HuH-7.5 (cell line): ENCODE measurements around the gene AVP.

Experiments used
- DNase-seq: peaks from one replicate; pipeline ENCODE4 v3.0.0; 2011; ENCODE audit warnings: low spot score

AVP gene

GRCh38 chr20:3047486-3048419 lies 36.8 kb downstream of the AVP start:
- no peak for DNase-seq

DNA sequence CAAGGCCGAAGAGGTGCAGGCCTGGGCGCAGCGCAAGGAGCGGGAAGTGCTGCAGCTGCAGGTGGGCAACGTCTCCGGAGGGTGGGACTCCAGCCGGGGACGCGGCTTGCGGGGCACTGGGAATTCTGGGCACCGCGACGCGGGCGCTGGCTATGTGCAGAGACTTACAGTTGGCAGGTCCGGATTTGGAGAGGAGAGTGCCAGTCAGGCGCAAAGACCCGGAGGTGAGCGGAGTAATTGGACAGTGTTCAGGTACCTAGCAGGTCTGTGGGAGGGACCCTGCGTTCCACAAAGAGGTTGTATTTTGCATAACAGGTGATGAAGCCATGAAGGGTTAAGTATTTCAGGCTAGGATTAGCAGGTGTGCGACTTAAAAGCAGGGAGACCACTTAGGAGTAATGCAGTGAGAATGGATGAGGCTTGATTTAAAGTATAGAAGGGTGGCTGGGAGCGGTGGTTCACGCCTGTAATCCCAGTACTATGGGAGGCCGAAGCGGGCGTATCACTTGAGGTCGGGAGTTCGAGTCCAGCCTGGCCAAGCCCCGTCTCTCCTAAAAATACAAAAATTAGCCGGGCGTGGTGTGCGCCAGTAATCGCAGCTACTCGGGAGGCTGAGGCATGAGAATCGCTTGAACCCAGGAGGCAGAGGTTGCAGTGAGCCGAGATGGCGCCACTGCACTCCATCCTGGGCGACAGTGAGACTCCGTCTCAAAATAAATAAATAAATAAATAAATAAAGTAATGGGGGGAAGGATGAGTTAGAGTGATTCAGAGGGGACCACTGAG lies 37.7 kb downstream of the AVP start:
- DNase-seq: no peak

- peak; percentile 96 for DNase-seq
Observed at GRCh38 chr20:3045816-3046676, 38.5 kb downstream of the AVP start, which contains the start of gene MRPS26. Gene MRPS26, plus strand, starts transcription at chr20:3046052. Its CDS starts 17 bp downstream, at chr20:3046069.

DNA sequence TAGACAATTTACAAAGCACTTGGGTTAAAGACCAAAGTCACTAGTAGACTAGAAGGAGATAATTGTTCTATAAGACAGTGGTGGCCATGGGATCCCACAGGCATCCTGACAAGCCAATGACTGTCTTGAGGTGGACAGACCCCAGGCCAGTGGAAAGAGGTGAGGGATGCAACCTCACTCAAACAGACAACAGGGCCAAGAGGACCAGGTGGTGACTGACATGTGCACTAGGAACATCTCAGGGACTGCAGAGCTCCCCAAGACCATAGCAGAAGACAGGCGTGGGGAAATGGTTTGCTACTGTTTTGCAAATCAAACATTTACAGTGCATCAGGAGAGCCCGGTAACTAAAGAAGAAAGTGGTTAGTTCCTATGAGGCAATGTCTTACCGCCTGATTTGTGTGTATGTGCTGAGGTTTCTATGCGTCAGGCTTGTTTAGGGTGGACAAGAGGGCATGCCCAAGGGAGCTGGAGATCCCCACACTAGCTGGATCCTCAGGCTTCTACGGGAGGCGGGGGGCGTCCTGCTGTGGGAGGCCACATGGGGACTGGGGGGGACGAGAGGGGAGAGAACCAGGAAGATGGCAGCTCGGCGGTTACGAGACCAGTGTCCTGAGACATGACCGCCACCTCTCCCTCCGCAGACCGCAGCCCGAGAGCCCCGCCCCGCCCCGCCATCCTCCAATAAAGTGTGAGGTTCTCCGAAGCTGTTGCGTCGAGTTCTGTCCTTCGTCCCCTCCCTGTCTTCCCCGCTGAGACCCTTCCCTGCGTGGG lies 39.3 kb downstream of the AVP start:
- peak; percentile 89 for DNase-seq

GRCh38 chr20:3044336-3044965 lies 40.1 kb downstream of the AVP start:
- no peak for DNase-seq

GRCh38 chr20:3043322-3043721 lies 41.2 kb downstream of the AVP start, which contains the start of gene GNRH2:
Gene GNRH2, plus strand, starts transcription at chr20:3043622. Its CDS starts 793 bp downstream, at chr20:3044415.
- no peak for DNase-seq

DNA sequence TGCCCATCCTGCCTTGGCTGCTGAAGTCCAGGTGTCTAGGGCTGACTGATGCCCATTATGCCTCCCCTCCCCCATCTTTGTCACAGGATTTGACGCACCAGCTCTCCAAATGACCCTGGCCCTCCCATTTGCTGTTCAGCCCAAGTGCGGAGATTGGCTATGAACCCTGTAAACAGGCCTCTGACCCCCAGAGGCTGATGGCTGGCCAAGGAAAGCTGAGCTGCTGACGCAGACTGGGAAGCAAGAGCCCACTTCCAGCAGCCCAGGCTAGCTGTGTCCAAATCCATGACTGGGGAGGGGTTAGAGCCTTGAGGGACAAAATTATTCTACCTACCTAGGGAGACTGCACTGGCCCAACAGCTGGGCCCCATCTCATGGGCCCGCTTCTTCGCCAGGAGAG lies 41.9 kb downstream of the AVP start:
- no peak for DNase-seq

- DNase-seq: no peak
Observed at GRCh38 chr20:3041854-3042409, 42.6 kb downstream of the AVP start.

GRCh38 chr20:3040086-3040485 lies 44.4 kb downstream of the AVP start:
- no peak for DNase-seq

GRCh38 chr20:3039426-3039825 lies 45.1 kb downstream of the AVP start:
- no peak for DNase-seq

DNA sequence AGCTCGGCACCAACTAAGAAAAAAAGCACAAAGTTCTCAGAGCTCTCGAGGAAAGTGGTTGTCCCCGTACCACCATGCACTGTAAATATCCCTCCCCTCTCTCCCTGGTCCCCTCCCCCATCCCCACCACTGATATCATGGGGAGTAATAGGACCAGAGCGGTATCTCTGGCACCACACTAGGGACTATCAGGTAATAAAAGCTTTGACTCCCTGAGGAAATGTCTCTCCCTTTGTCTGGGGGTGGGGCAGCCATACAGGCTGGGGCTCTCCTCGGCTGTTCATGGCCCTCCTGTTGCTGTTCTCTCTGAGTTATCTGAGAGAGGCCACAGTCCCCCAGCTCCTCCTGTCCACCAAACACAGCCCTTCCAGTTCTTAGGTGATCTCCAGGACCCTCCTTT lies 46.1 kb downstream of the AVP start:
- DNase-seq: no peak

GRCh38 chr20:3037654-3038053 lies 46.9 kb downstream of the AVP start:
- DNase-seq: no peak

DNA sequence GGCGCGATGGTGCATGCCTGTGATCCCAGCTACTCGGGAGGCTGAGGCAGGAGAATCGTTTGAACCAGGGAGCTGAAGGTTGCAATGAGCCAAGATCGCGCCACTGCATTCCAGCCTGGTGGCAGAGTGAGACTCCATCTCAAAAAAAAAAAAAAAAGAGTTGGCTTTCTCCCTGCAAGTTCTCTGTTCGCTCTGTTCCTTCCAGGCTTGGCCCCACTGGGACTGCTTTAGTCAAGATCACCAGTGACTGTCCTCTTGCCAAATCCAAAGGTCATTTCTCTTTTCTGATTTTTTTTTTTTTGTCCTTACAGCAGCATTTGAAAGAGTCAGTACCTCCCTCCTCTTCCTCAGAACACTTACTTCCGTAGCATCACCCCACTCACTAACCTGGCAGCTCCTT lies 51.9 kb downstream of the AVP start:
- DNase-seq: no peak
